ENCODE data around the gene MACROD2. TPM values are rescaled to one million over a fixed set of nuclear protein-coding genes. Genes with fewer than 3 reads are reported as not detected.

MACROD2 gene
- total RNA-seq, 1 donor from 2014 or later = 2.4 TPM

GRCh38 chr20:14055127-14055742 lies 59.9 kb downstream of the MACROD2 start:
- Histone ChIP-seq H4K20me1 (ENCODE audit: insufficient read depth, low read length) (no peaks in the 10 kb centered on the region), H3K27ac (ENCODE audit: low read depth, low read length) (no peak overlapping the region), H3K79me2 (ENCODE audit: insufficient read depth, low read length) (no peaks in the 10 kb centered on the region), H3K9ac (ENCODE audit: low read length) (no peak overlapping the region), H2AFZ (ENCODE audit: low read depth, low read length) (no peak overlapping the region), H3K27me3 (ENCODE audit: insufficient read depth, low read length) (no peaks in the 10 kb centered on the region), H3K9me3 (ENCODE audit: insufficient read depth, low read depth, low read length) (no peaks in the 10 kb centered on the region), H3K4me2 (ENCODE audit: low read length) (no peak overlapping the region), H3K4me1 (ENCODE audit: insufficient read depth, low read length) (no peaks in the 10 kb centered on the region), H3K36me3 (ENCODE audit: insufficient read depth, low read length) (no peaks in the 10 kb centered on the region), H3K4me3 (ENCODE audit: insufficient read depth, low read depth, low read length) (no peak overlapping the region)
- TF ChIP-seq CTCF (IDR thresholded peaks at IDR 0.05; ENCODE audit: insufficient read depth, low read depth, low read length) = peak; percentile 72
- TF ChIP-seq EZH2 (IDR thresholded peaks at IDR 0.05; ENCODE audit: insufficient read depth, low read length) = no peak
- H3K36me3 Mint-ChIP-seq (ENCODE audit: low read depth, unreplicated experiment) = no peaks in the 10 kb centered on the region
- FAIRE-seq (peak; percentile 77), DNase-seq (ENCODE audit: low read depth) (peak; percentile 22)
- no peaks in the 10 kb centered on the region for H3K9me3 Mint-ChIP-seq (ENCODE audit: unreplicated experiment)
- H3K27ac Mint-ChIP-seq (ENCODE audit: unreplicated experiment) = no peak overlapping the region
- no peak overlapping the region for H3K4me3 Mint-ChIP-seq (ENCODE audit: unreplicated experiment)
- H3K4me1 Mint-ChIP-seq (ENCODE audit: low read depth, unreplicated experiment) = peaks cover 4% of the 10 kb centered on the region
- no peaks in the 10 kb centered on the region for H3K27me3 Mint-ChIP-seq (ENCODE audit: low read depth, unreplicated experiment)

- H3K36me3 Mint-ChIP-seq (ENCODE audit: low read depth, unreplicated experiment) = no peaks in the 10 kb centered on the region
- FAIRE-seq = no peak
- H3K4me1 Mint-ChIP-seq (ENCODE audit: low read depth, unreplicated experiment) = peaks cover 11% of the 10 kb centered on the region
Observed at GRCh38 chr20:14062171-14062570, 66.9 kb downstream of the MACROD2 start.

More at GRCh38 chr20:14062171-14062570, 66.9 kb downstream of the MACROD2 start:
- Mint-ChIP-seq H3K9me3 (ENCODE audit: unreplicated experiment) (no peaks in the 10 kb centered on the region), H3K27me3 (ENCODE audit: low read depth, unreplicated experiment) (no peaks in the 10 kb centered on the region), H3K27ac (ENCODE audit: unreplicated experiment) (peak overlapping the region; percentile 30), H3K4me3 (ENCODE audit: unreplicated experiment) (no peak overlapping the region)
- Histone ChIP-seq H3K79me2 (ENCODE audit: insufficient read depth, low read length) (no peaks in the 10 kb centered on the region), H3K9ac (ENCODE audit: low read length) (no peak overlapping the region), H3K27me3 (ENCODE audit: insufficient read depth, low read length) (no peaks in the 10 kb centered on the region), H3K36me3 (ENCODE audit: insufficient read depth, low read length) (no peaks in the 10 kb centered on the region), H3K27ac (ENCODE audit: low read depth, low read length) (no peak overlapping the region), H4K20me1 (ENCODE audit: insufficient read depth, low read length) (no peaks in the 10 kb centered on the region), H3K4me2 (ENCODE audit: low read length) (no peak overlapping the region), H3K4me3 (ENCODE audit: insufficient read depth, low read depth, low read length) (no peak overlapping the region), H2AFZ (ENCODE audit: low read depth, low read length) (no peak overlapping the region), H3K4me1 (ENCODE audit: insufficient read depth, low read length) (no peaks in the 10 kb centered on the region), H3K9me3 (ENCODE audit: insufficient read depth, low read depth, low read length) (no peaks in the 10 kb centered on the region)
- no peak for DNase-seq (ENCODE audit: low read depth)
- TF ChIP-seq EZH2 (IDR thresholded peaks at IDR 0.05; ENCODE audit: insufficient read depth, low read length) = no peak
- TF ChIP-seq CTCF (IDR thresholded peaks at IDR 0.05; ENCODE audit: insufficient read depth, low read depth, low read length) = no peak
